ENCODE measurements around the gene FAM131A.

Gene FAM131A

GRCh38 chr3:184384342-184384741 lies 46.9 kb downstream of the FAM131A start:
- TF ChIP-seq CTCF (IDR thresholded peaks at IDR 0.05; ENCODE audit: extremely low read depth, missing control alignments) = no peak
- peak; percentile 34 for DNase-seq (ENCODE audit: low spot score)

- TF ChIP-seq CTCF (IDR thresholded peaks at IDR 0.05; ENCODE audit: extremely low read depth, missing control alignments) = no peak
- DNase-seq (ENCODE audit: low spot score) = no peak
Measured at GRCh38 chr3:184384856-184385422, 47.5 kb downstream of the FAM131A start.

GRCh38 chr3:184386047-184386806 lies 48.8 kb downstream of the FAM131A start:
- DNase-seq (ENCODE audit: low spot score) = no peak
- TF ChIP-seq CTCF (IDR thresholded peaks at IDR 0.05; ENCODE audit: extremely low read depth, missing control alignments) = no peak

DNA sequence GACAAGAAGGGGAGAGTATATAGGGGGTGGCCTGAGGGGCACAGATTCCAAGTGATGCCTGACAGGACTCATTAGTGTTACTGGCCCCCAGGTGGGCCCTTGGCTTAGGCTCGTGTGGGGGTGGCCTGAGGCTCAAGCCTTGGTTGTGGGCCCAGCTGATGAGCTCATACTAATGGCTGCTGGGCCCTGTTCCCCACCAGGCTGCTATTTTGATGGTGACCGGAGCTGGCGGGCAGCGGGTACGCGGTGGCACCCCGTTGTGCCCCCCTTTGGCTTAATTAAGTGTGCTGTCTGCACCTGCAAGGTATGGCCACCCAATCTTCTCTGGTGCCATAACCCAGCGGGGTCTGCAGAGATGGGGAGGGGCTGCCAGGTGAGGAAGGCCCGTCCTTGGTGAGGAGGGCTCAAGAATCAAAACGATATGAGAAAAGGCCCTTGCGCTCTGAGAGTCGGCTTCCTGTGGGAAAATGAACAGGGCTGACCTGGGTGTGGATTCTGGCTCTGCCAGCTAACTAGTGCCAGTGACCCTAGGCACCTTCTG lies 49.8 kb downstream of the FAM131A start:
- DNase-seq (ENCODE audit: low spot score) = no peak
- no peak for TF ChIP-seq CTCF (IDR thresholded peaks at IDR 0.05; ENCODE audit: extremely low read depth, missing control alignments)

- no peak for DNase-seq (ENCODE audit: low spot score)
- no peak for TF ChIP-seq CTCF (IDR thresholded peaks at IDR 0.05; ENCODE audit: extremely low read depth, missing control alignments)
Measured at GRCh38 chr3:184388164-184388935, 51.0 kb downstream of the FAM131A start.

DNA sequence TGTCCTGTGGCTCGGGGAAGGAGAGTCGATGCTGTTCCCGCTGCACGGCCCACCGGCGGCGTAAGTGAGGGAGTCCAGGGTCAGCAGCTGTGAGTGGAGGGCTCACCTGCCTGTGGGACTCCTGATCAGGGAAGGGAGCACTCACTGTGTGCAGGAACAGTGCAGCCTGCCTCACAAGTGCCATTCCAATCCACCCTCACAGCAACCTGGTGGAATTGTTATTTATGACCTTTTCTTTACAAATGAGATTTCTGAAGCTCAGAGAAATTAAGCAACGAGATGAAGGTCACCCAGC lies 51.5 kb downstream of the FAM131A start:
- DNase-seq (ENCODE audit: low spot score) = no peak
- no peak for TF ChIP-seq CTCF (IDR thresholded peaks at IDR 0.05; ENCODE audit: extremely low read depth, missing control alignments)

DNA sequence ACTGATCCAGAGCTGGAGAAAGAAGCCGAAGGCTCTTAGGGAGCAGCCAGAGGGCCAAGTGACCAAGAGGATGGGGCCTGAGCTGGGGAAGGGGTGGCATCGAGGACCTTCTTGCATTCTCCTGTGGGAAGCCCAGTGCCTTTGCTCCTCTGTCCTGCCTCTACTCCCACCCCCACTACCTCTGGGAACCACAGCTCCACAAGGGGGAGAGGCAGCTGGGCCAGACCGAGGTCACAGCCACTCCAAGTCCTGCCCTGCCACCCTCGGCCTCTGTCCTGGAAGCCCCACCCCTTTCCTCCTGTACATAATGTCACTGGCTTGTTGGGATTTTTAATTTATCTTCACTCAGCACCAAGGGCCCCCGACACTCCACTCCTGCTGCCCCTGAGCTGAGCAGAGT lies 52.0 kb downstream of the FAM131A start:
- TF ChIP-seq CTCF (IDR thresholded peaks at IDR 0.05; ENCODE audit: extremely low read depth, missing control alignments) = no peak
- DNase-seq (ENCODE audit: low spot score) = no peak

Measured in GM20000 (cell line).